AG10803 (cell line): ENCODE data around the gene DNAH10.
A peak's percentile ranks its signal among the peaks of the same experiment; 100 is the strongest.

Source experiments
- DNase-seq: peaks from one replicate; pipeline ENCODE4 v3.0.0; 2010; ENCODE audit warnings: low read depth
- H3K4me3 ChIP-seq: 2 replicates; pipeline ENCODE4 v1.5.1; 2011; ENCODE audit warnings: mild to moderate bottlenecking, low read length, control low read depth
- CTCF ChIP-seq: conservative IDR thresholded peaks from 2 replicates; pipeline ENCODE4 v1.5.1; 2011; ENCODE audit warnings: mild to moderate bottlenecking, low read length, control low read depth, inconsistent platforms

The DNAH10 gene

GRCh38 chr12:123807670-123808069, 45.6 kb downstream of the DNAH10 start:
- H3K4me3 ChIP-seq: no peak overlapping the region
- peak; percentile 9 for DNase-seq

GRCh38 chr12:123808167-123808566, 46.1 kb downstream of the DNAH10 start:
- DNase-seq: peak; percentile 31

More at GRCh38 chr12:123807670-123808069, 45.6 kb downstream of the DNAH10 start:
- no peak for TF ChIP-seq CTCF

GRCh38 chr12:123813349-123813748, 51.2 kb downstream of the DNAH10 start:
- DNase-seq: peak; percentile 84
- no peak overlapping the region for H3K4me3 ChIP-seq
- TF ChIP-seq CTCF: no peak

More at GRCh38 chr12:123808167-123808566, 46.1 kb downstream of the DNAH10 start:
- no peak overlapping the region for H3K4me3 ChIP-seq
- TF ChIP-seq CTCF: peak; percentile 47

- H3K4me3 ChIP-seq: no peak overlapping the region
- TF ChIP-seq CTCF: no peak
- no peak for DNase-seq
Measured at GRCh38 chr12:123815968-123816367, 53.9 kb downstream of the DNAH10 start.

GRCh38 chr12:123816896-123817537, 54.9 kb downstream of the DNAH10 start:
- TF ChIP-seq CTCF: no peak
- no peak for DNase-seq
- H3K4me3 ChIP-seq: no peak overlapping the region

GRCh38 chr12:123822804-123823203, 60.7 kb downstream of the DNAH10 start:
- no peak for TF ChIP-seq CTCF
- DNase-seq: no peak
- no peak overlapping the region for H3K4me3 ChIP-seq

GRCh38 chr12:123828120-123828519, 66.0 kb downstream of the DNAH10 start:
- no peak overlapping the region for H3K4me3 ChIP-seq
- no peak for DNase-seq
- no peak for TF ChIP-seq CTCF
